Hepatic stellate cell (primary cell): ENCODE results near the gene TAF7.
"Not testable (repeated sequence)": the region's sequence is repeated elsewhere in the genome, so short reads cannot be mapped to it uniquely, and the experiment has no call there.

Experiments
- DNase-seq: peaks from one replicate; pipeline ENCODE4 v3.0.0; 2011; ENCODE audit warnings: low spot score

TAF7 gene

GRCh38 chr5:141338538-141339306 is 18.1 kb upstream of the TAF7 start, which contains the start of gene PCDHGA2:
TSS of gene PCDHGA2 (plus strand) at chr5:141338760.
- DNase-seq: peak; percentile 79

DNA sequence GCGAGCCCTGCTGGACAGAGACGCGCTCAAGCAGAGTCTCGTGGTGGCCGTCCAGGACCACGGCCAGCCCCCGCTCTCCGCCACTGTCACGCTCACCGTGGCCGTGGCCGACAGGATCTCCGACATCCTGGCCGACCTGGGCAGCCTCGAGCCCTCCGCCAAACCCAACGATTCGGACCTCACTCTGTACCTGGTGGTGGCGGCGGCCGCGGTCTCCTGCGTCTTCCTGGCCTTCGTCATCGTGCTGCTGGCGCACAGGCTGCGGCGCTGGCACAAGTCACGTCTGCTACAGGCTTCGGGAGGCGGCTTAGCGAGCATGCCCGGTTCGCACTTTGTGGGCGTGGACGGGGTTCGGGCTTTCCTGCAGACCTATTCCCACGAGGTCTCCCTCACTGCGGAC is 12.0 kb upstream of the TAF7 start:
- DNase-seq: not testable (repeated sequence)

DNA sequence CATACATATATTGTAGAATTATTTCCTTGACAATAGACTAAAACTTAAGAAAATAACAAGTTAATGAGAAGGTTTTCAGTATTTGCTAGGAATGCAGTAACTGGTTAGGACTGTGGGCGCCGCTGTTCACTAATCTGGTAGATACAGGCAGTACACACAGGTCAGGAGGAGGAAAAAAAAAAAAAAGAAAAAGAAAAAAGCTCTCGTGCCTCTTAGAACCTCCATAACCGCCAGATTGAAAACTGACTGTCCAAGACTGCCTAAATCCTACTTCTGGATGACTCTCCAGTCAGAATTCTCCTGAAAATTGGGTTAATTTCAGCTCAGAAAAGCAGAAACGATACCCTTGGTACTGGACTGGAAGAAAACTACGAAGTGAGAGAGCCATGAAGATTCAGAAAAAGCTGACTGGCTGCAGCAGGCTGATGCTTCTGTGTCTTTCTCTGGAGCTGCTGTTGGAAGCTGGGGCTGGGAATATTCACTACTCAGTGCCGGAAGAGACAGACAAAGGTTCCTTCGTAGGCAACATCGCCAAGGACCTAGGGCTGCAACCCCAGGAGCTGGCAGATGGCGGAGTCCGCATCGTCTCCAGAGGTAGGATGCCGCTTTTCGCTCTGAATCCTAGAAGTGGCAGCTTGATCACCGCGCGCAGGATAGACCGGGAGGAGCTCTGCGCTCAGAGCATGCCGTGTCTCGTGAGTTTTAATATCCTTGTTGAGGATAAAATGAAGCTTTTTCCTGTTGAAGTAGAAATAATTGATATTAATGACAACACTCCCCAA is 9.9 kb upstream of the TAF7 start, which contains the start of gene PCDHGA1:
TSS of gene PCDHGA1 (plus strand) at position 216 of the 782 bp plus-strand sequence.
- DNase-seq: peak; percentile 62

DNA sequence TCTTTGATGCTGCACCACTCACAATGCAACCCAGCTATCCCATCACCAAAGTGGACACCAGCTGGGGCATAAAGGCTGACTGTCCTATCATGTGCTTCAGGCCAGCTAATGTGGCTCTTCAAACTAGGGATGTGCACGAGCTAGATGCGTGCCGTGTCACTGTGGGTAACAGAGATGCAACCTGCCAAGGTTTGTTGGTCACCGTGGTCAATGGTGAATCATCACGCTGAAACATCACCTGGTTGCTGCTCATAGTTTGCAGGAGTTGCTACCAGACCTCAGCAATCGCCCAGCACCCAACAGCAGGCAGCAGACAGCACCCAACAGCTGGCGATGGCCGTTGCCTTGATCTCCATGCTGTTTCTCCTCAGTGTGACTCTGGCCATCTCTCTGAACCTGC is 7.6 kb upstream of the TAF7 start:
- DNase-seq: no peak

GRCh38 chr5:141326088-141326854 is 5.7 kb upstream of the TAF7 start:
- peak; percentile 82 for DNase-seq

DNA sequence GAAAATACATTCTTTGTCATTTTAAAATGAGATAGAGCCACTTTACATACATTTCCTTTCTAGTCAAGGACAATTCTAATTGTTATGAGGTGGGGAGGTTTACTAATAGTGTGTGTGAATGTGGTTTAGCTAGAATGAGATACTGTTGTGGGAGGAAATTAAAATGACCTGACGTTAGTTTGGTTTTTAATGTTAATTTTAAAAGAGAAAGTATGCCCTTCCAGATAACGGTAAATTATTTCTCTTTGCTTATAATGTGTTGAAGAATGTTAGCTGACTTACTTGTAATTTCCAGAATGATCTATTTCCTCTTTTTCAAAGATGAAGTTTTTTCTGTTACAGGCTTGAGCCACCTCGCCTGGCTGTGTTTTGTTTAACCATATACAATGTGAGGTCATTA is 1.7 kb upstream of the TAF7 start:
- no peak for DNase-seq

- no peak for DNase-seq
Measured at GRCh38 chr5:141319699-141320098, 885 bp downstream of the TAF7 start.

- DNase-seq: no peak
Measured at GRCh38 chr5:141319202-141319601, 1.4 kb downstream of the TAF7 start.

DNA sequence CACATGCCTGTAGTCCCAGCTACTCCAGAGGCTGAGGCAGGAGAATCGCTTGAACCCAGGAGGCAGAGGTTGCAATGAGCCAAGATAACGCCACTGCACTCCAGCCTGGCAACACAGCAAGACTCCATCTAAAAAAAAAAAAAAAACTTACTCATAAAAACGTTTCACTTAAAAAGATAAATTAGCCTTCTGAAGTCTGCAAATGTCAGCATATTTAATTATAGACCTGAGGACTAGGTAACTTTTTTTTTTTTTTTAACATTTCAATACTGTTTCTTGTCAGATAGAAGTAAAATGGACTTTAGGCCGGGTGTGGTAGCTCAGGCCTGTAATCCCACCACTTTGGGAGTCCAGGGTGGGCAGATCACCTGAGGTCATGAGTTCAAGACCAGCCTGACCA is 3.6 kb downstream of the TAF7 start:
- DNase-seq: not testable (repeated sequence)

- no peak for DNase-seq
Measured at GRCh38 chr5:141313711-141314110, 6.9 kb downstream of the TAF7 start.

- DNase-seq: no peak
Measured at GRCh38 chr5:141306630-141307029, 14.0 kb downstream of the TAF7 start.

DNA sequence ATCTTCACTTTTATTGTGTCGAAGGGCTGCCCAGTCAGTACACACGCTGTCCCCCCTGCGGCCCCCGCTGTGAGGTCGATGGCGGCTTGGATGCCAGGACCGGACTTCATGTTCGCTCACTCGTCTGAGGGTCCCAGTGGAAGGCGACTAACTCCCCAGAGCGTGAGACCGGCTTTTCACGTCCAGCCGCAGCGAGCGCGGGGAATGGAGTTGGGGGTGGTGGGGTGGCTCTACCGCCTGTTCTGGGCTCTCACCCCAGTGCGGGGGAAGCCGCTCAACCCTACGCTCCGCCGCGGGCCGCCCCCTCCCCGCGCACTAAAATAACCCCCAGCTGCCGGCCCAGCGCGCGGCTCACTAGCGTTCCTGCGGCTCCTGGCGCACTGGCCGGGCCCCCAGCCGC is 16.8 kb downstream of the TAF7 start, which contains the start of gene SLC25A2:
TSS of gene SLC25A2 (minus strand) at position 294 of the 400 bp plus-strand sequence. CDS start at position 110, 184 bp downstream.
- no peak for DNase-seq

DNA sequence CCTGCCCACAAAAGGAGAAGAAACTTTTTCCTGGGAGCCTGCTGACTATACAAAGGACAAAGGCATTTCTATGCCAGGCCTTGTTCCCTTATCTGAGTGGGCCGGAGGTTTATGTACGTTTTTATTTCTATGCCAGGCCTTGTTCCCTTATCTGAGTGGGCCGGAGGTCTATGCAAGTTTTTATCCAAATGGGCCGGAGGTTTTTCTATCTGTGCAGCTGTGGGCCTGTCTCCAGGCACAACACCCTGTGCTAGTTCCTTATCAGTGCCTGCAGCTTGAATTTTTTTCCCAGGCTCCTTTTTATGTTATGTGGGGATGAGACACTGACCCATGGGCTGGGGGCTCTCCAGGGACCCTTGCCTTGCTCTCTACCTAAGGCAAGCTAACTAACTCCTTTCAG is 22.2 kb downstream of the TAF7 start:
- DNase-seq: no peak

DNA sequence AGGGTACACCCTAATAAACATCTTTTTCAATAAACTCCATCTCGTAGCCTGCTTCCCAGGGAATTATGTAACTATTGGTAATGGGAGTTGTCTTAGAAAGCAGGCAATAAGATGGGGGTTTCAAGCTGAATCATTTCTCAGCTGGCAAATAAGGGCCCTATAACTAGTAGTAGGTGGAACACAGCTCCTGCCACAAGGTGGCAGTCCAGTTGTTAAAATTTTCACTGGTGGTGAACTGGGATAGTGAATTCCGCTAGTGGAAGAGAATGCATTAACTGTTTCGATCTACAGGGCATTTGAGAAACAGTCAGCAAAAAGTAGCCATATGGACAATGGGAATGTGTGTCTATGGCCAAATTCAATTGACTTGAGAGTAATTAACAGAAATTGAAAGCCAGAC is 47.7 kb downstream of the TAF7 start:
- DNase-seq: no peak

DNA sequence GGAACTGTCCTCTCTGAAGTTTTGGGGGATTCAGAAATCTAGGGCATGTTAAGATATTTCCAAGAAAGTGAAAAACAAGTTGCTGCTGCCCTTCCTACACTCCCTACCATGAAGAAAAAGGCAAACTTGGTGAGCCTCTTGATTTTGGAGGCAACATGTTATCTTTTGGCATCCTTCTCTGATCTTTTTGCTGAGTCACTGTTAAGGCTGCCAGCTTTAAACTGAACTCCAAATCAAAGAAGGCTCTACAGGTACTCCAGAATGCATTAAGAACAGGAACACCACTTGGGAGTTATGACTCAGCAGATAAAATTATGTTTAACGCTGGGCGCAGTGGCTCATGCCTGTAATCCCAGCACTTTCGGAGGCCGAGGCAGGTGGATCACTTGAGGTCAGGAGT is 51.4 kb downstream of the TAF7 start:
- no peak for DNase-seq
